ENCODE measurements around the gene HDAC10. TPM values are rescaled to one million over a fixed set of nuclear protein-coding genes. Genes with fewer than 3 reads are reported as not detected.

The HDAC10 gene
- total RNA-seq, 3 donors from 2014 or later (not counting 1 experiment from before 2014, with no cell fraction given) = 112 to 131 (median 123) TPM

GRCh38 chr22:50199251-50199721 is 51.8 kb downstream of the HDAC10 start:
- peaks cover 14 to 22% of the 10 kb centered on the region in 2 donors for H3K4me1 Mint-ChIP-seq
- peaks cover 24% of the 10 kb centered on the region for H3K4me1 ChIP-seq (ENCODE audit: control insufficient read depth, insufficient read depth, low read length)
- no peaks in the 10 kb centered on the region for H3K9me3 ChIP-seq (ENCODE audit: control insufficient read depth, insufficient read depth, low read length)
- H3K36me3 ChIP-seq (ENCODE audit: control insufficient read depth, insufficient read depth, low read length) = peaks cover 30% of the 10 kb centered on the region
- peak overlapping the region; percentile 60 for H3K4me3 Mint-ChIP-seq
- no peak for TF ChIP-seq CTCF (IDR thresholded peaks at IDR 0.05)
- no peaks in the 10 kb centered on the region for H3K27me3 Mint-ChIP-seq (ENCODE audit: low read depth in 2 of 2)
- WGBS (ENCODE audit: insufficient coverage) = 90% methylated on average over 18 of the region's 18 CpGs
- H3K4me3 ChIP-seq (ENCODE audit: low read length) = no peak overlapping the region
- H3K27ac ChIP-seq (ENCODE audit: low read length) = peak overlapping the region; percentile 59
- DNase-seq = no peak
- ATAC-seq = no peak
- no peaks in the 10 kb centered on the region for H3K9me3 Mint-ChIP-seq
- peak overlapping the region; percentile 46 to 65 for H3K27ac Mint-ChIP-seq
- no peaks in the 10 kb centered on the region for H3K36me3 Mint-ChIP-seq
- intact Hi-C loops (cut with micrococcal nuclease) = no loop called here
- no peaks in the 10 kb centered on the region for H3K27me3 ChIP-seq (ENCODE audit: control insufficient read depth, insufficient read depth, low read length)

- ATAC-seq (no peak), DNase-seq (no peak)
- Mint-ChIP-seq H3K9me3 (no peaks in the 10 kb centered on the region), H3K27me3 (ENCODE audit: low read depth in 2 of 2) (no peaks in the 10 kb centered on the region), H3K27ac (no peak overlapping the region), H3K4me1 (peaks cover 12 to 18% of the 10 kb centered on the region in 2 donors), H3K36me3 (no peaks in the 10 kb centered on the region), H3K4me3 (peak overlapping the region; percentile 53)
- Histone ChIP-seq H3K4me3 (ENCODE audit: low read length) (no peak overlapping the region), H3K27me3 (ENCODE audit: control insufficient read depth, insufficient read depth, low read length) (no peaks in the 10 kb centered on the region), H3K4me1 (ENCODE audit: control insufficient read depth, insufficient read depth, low read length) (peaks cover 31% of the 10 kb centered on the region), H3K27ac (ENCODE audit: low read length) (no peak overlapping the region), H3K36me3 (ENCODE audit: control insufficient read depth, insufficient read depth, low read length) (peaks cover 37% of the 10 kb centered on the region), H3K9me3 (ENCODE audit: control insufficient read depth, insufficient read depth, low read length) (no peaks in the 10 kb centered on the region)
- TF ChIP-seq CTCF (IDR thresholded peaks at IDR 0.05) = no peak
- intact Hi-C loops (cut with micrococcal nuclease) = no loop called here
- 95% methylated on average over 16 of the region's 16 CpGs for WGBS (ENCODE audit: insufficient coverage)
These were observed 52.4 kb downstream of the HDAC10 start for GRCh38 chr22:50198624-50199017.

GRCh38 chr22:50197856-50198623 is 53.0 kb downstream of the HDAC10 start:
- Mint-ChIP-seq H3K27me3 (ENCODE audit: low read depth in 2 of 2) (no peaks in the 10 kb centered on the region), H3K36me3 (no peaks in the 10 kb centered on the region), H3K4me1 (peaks cover 7 to 17% of the 10 kb centered on the region in 2 donors), H3K9me3 (no peaks in the 10 kb centered on the region), H3K27ac (no peak overlapping the region), H3K4me3 (no peak overlapping the region)
- Histone ChIP-seq H3K36me3 (ENCODE audit: control insufficient read depth, insufficient read depth, low read length) (peaks cover 40% of the 10 kb centered on the region), H3K4me3 (ENCODE audit: low read length) (no peak overlapping the region), H3K9me3 (ENCODE audit: control insufficient read depth, insufficient read depth, low read length) (no peaks in the 10 kb centered on the region), H3K4me1 (ENCODE audit: control insufficient read depth, insufficient read depth, low read length) (peaks cover 37% of the 10 kb centered on the region), H3K27ac (ENCODE audit: low read length) (no peak overlapping the region), H3K27me3 (ENCODE audit: control insufficient read depth, insufficient read depth, low read length) (no peaks in the 10 kb centered on the region)
- intact Hi-C loops (cut with micrococcal nuclease) = no loop called here
- ATAC-seq = no peak
- DNase-seq = no peak
- WGBS (ENCODE audit: insufficient coverage) = 90% methylated on average over 58 of the region's 61 CpGs
- no peak for TF ChIP-seq CTCF (IDR thresholded peaks at IDR 0.05)

All from natural killer cell (primary cell).